ENCODE measurements around the gene ANAPC16.
"Not testable (repeated sequence)": the region's sequence is repeated elsewhere in the genome, so short reads cannot be mapped to it uniquely, and the experiment has no call there.

The ANAPC16 gene

DNA sequence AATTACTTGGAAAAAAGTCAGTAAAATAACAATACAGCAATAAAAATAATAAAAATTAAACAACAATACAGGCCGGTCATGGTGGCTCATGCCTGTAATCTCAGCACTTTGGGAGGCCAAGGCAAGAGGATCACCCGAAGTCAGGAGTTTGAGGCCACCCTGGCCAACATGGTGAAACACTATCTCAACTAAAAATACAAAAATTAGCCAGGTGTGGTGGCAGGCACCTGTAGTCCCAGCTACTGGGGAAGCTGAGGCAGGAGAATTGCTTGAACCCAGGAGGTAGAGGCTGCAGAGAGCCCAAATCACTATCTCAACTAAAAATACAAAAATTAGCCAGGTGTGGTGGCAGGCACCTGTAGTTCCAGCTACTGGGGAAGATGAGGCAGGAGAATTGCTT, 4.0 kb upstream of the ANAPC16 start:
- DNase-seq (ENCODE audit: low read depth, low spot score), result not testable (repeated sequence)

DNA sequence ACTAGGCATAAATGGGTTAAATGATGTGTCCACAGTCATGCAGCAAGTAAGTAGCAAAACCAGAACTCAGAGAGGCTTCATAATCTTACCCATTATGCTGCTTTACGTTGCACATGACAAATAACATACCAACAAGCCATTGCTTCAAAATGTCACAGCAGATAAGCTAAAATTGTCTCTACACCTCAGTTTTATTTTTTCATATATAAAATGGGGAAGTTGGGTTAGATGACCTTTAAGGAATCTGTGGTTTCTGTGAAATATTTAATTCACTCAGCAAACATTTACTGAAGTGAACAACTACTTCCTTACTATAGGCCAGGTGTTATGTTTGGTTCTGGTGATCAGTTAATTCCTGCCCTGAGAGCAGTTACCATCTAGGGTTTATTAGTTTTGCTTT, 2.5 kb downstream of the ANAPC16 start:
- no peak for DNase-seq (ENCODE audit: low read depth, low spot score)

- DNase-seq (ENCODE audit: low read depth, low spot score), result no peak
Observed at GRCh38 chr10:72218726-72219125, 2.9 kb downstream of the ANAPC16 start.

DNA sequence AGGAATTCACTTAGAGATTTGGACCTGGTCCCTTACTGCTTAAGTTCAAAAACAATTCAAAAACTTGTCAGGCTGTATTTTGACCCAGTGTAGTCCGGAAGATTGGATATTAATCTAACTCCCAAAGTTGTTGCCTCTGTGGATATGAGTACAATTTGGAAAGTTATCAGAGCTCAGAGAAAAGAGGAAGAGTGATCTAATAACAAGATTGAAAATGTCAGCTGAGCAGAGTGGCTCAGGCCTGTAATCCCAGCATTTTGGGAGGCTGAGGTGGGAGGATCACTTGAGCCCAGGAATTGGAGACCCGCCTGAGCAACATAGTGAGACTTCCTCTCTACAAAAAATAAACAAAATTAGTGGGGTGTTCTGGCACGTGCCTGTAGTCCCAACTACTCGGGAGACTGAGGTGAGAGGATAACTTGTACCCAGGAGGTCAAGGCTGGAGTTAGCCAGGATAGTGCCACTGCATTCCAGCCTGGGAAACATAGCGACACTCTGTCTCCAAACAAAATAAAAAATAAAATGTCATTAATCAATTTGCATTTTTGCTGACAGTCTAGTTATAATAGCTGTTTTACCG, 3.5 kb downstream of the ANAPC16 start:
- no peak for DNase-seq (ENCODE audit: low read depth, low spot score)

DNA sequence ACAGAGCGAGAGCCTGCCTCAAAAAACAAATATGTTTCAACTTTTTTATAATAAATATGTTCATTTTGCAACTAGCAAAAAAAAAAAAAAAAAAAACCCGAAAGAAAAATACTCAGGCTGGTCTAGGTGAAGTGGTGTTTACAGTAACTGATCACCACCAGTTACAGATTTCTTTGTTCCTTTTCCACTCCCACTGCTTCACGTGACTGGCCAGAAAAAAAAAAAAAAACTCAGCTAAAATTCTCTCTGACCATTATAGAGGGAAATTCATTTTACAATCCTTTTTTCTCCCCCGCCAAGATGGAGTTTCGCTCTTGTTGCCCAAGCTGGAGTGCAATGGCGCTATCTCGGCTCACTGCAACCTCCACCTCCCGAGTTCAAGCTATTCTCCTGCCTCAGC, 4.8 kb downstream of the ANAPC16 start:
- DNase-seq (ENCODE audit: low read depth, low spot score), result no peak

GRCh38 chr10:72221278-72221677, 5.5 kb downstream of the ANAPC16 start:
- DNase-seq (ENCODE audit: low read depth, low spot score), result no peak

GRCh38 chr10:72223743-72224101, 7.9 kb downstream of the ANAPC16 start:
- DNase-seq (ENCODE audit: low read depth, low spot score), result no peak

- not testable (repeated sequence) for DNase-seq (ENCODE audit: low read depth, low spot score)
Observed at GRCh38 chr10:72224191-72224590, 8.4 kb downstream of the ANAPC16 start.

DNA sequence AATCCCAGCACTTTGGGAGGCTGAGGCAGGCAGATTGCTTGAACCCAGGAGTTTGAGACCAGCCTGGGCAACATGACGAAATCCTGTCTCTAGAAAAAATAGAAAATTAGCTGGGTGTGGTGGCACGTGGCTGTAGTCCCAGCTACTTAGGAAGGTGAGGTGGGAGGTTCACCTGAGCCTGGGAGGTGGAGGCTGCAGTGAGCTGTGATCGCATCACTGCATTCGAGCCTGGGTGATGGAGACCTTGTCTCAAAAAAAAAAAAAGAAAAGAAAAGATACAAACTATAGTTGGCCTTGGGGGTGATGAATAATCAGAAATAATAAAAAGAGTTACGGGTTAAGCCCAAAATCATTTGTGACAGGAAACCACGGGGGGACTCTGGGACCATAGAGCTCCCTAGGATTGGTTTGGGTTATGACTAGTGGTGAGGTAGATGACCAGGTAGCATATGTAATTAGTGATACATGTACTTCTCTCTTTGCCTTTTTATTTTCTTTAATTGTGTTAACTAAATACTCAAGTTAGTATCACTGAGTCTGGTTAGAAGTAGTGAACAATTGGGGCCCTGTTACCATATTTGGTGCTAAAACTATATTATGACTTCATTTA, 10.7 kb downstream of the ANAPC16 start:
- DNase-seq (ENCODE audit: low read depth, low spot score), result no peak

DNA sequence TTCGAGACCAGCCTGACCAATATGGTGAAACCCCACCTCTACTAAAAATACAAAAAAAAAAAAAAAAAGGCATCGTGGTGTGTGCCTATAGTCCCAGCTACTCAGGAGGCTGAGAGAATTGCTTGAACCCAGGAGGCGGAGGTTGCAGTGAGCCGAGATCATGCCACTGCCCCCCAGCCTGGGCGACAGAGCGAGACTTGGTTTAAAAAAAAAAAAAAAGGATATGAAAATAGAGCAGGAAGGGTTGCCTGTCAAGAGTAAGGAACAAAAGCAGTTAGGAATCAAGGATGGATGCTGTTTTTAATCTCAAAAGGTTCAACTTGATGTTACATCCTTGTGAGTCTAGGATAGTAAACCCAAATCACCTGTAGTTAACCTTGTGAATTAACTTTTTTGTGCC, 12.0 kb downstream of the ANAPC16 start:
- DNase-seq (ENCODE audit: low read depth, low spot score), result no peak

DNA sequence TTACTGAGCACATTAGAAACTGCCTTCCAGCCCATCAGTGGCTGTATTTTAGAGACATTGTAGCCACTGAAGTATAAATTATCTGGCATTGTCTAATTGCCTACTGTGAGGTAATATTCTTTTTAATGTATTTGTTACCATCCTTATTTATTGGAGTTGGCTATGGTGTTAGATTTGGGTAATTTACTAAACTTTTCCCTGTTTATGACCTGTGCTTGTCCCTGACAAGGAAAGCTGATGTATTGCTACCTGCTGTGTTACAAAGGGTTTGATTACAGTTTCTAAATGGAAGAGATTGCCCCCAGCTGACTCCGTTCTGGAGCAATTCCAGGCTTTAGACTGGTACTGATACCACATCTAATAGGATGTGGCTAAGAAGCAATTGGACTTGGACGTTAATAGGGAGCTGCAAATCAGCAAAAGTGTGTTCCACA, 12.5 kb downstream of the ANAPC16 start:
- DNase-seq (ENCODE audit: low read depth, low spot score), result no peak

GRCh38 chr10:72229261-72230251, 13.7 kb downstream of the ANAPC16 start:
- DNase-seq (ENCODE audit: low read depth, low spot score), result no peak

GRCh38 chr10:72233621-72234020, 17.8 kb downstream of the ANAPC16 start:
- DNase-seq (ENCODE audit: low read depth, low spot score), result no peak

- DNase-seq (ENCODE audit: low read depth, low spot score), result no peak
Observed at GRCh38 chr10:72234560-72235095, 18.8 kb downstream of the ANAPC16 start.

GRCh38 chr10:72235544-72236279, 19.9 kb downstream of the ANAPC16 start:
- no peak for DNase-seq (ENCODE audit: low read depth, low spot score)

- DNase-seq (ENCODE audit: low read depth, low spot score), result no peak
Observed at GRCh38 chr10:72238392-72239175, 22.8 kb downstream of the ANAPC16 start.

DNA sequence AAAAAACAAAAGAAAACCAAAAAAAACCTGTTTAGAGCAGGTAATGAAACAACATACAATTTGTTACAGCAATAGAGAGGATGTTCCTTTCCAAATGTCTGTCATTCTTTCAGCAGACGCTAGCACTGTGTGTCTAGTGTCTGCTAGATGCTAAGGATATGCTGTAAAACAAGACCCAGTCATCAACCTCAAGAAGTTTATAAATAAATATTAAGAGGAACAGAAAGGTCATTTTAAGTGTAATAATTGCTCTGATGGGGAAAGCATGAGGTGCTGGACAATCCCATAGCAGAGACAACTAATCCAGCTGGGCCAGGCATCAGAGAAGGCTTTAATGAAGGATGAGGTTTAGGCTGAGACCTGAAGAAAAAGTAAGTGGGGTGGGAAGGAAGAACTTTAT, 23.6 kb downstream of the ANAPC16 start:
- no peak for DNase-seq (ENCODE audit: low read depth, low spot score)

- no peak for DNase-seq (ENCODE audit: low read depth, low spot score)
Observed at GRCh38 chr10:72240371-72240770, 24.6 kb downstream of the ANAPC16 start.

GRCh38 chr10:72241691-72242252, 26.0 kb downstream of the ANAPC16 start:
- DNase-seq (ENCODE audit: low read depth, low spot score), result no peak

GRCh38 chr10:72242675-72243074, 26.9 kb downstream of the ANAPC16 start:
- peak; percentile 22 for DNase-seq (ENCODE audit: low read depth, low spot score)

All from ELF-1 (cell line).